Measurements from ENCODE around the gene CD44.
A peak's percentile ranks its signal among the peaks of the same experiment; 100 is the strongest.

Gene CD44

GRCh38 chr11:35247863-35248262 is 108.9 kb downstream of the CD44 start:
- ATAC-seq (ENCODE audit: low read depth), result no peak
- Mint-ChIP-seq H3K9me3 (no peaks in the 10 kb centered on the region), H3K36me3 (no peaks in the 10 kb centered on the region), H3K4me1 (no peaks in the 10 kb centered on the region), H3K27ac (no peak overlapping the region), H3K4me3 (no peak overlapping the region), H3K27me3 (no peaks in the 10 kb centered on the region)
- no peak for DNase-seq (ENCODE audit: low spot score in 2 of 2)

DNA sequence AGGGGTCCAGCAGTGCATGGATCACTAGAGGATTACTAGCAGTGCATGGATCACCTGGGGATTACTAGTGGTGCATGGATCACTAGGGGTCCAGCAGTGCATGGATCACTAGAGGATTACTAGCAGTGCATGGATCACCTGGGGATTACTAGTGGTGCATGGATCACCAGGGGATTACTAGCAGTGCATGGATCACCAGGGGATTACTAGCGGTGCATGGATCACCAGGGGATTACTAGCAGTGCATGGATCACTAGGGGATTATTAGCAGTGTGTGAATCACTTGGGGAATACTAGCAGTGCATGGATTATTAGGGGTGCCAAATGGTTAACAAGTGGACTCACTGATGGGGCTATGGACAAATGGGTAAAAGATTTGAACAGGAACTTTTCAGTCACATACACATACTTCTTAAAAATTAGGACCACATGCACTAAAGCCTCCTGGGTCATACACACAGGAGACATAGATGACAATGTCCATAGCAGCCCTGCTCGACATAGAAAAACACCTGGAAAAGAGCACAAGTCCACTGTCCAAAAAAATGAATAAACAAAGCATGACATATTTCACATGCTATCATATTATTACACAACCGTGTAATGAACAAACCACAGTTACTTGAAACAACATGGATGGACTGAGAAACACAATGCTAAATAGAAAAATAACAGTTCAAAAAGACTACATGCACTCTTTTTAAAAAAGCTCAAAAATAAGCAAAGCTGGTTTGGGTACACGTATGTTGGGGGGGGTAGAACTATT is 109.8 kb downstream of the CD44 start:
- Mint-ChIP-seq H3K36me3 (no peaks in the 10 kb centered on the region), H3K27ac (no peak overlapping the region), H3K9me3 (no peaks in the 10 kb centered on the region), H3K4me1 (no peaks in the 10 kb centered on the region), H3K27me3 (no peaks in the 10 kb centered on the region), H3K4me3 (no peak overlapping the region)
- no peak for ATAC-seq (ENCODE audit: low read depth)
- no peak for DNase-seq (ENCODE audit: low spot score in 2 of 2)

DNA sequence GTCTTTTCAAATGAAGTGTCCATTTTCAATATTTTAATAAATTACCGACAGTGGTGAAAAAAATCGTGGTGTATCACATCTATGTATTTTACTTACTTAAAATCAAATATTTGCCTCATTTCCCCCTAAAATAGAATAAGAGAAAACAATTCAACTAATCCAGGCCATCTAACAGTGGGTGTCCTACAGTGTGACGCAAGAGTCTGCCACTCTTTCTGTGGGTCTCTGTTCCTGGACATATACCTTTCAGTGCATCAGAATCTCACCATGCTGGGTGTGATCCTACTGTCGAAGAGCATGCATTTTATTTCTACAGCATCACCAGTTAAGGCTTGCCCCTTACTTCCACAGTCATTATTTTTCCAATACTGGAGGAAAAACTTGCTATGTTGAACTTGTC is 111.2 kb downstream of the CD44 start:
- no peak overlapping the region for H3K4me3 Mint-ChIP-seq
- no peaks in the 10 kb centered on the region for H3K36me3 Mint-ChIP-seq
- DNase-seq (ENCODE audit: low spot score in 2 of 2), result no peak
- ATAC-seq (ENCODE audit: low read depth), result no peak
- H3K27ac Mint-ChIP-seq, result no peak overlapping the region
- H3K27me3 Mint-ChIP-seq, result no peaks in the 10 kb centered on the region
- H3K9me3 Mint-ChIP-seq, result no peaks in the 10 kb centered on the region
- no peaks in the 10 kb centered on the region for H3K4me1 Mint-ChIP-seq

DNA sequence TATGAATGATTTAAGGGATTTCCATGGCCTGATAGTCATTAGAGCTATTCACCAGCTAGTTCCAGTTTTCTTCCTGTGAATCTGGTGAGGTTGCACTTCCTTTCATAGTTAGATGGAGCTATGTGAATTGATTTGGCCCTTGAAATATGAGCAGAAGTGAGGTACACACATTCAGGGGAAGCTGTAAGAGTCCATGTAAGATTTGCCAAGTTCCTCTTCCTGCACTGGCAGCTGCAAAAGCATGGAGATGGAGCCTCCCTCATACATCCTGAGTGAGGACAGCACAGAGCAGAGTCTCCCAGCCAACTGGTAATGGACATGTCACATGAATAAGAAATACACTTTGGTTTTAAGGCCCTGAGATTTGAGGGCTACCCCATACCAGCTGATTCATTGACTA is 111.7 kb downstream of the CD44 start:
- no peak for ATAC-seq (ENCODE audit: low read depth)
- Mint-ChIP-seq H3K4me1 (no peaks in the 10 kb centered on the region), H3K4me3 (no peak overlapping the region), H3K9me3 (no peaks in the 10 kb centered on the region), H3K27me3 (no peaks in the 10 kb centered on the region), H3K27ac (no peak overlapping the region), H3K36me3 (no peaks in the 10 kb centered on the region)
- DNase-seq (ENCODE audit: low spot score in 2 of 2), result no peak

- H3K4me3 Mint-ChIP-seq, result no peak overlapping the region
- ATAC-seq (ENCODE audit: low read depth), result no peak
- no peak overlapping the region for H3K27ac Mint-ChIP-seq
- no peaks in the 10 kb centered on the region for H3K9me3 Mint-ChIP-seq
- no peaks in the 10 kb centered on the region for H3K27me3 Mint-ChIP-seq
- H3K4me1 Mint-ChIP-seq, result peaks cover 5% of the 10 kb centered on the region
- no peak for DNase-seq (ENCODE audit: low spot score in 2 of 2)
- H3K36me3 Mint-ChIP-seq, result no peaks in the 10 kb centered on the region
These were observed 114.3 kb downstream of the CD44 start for GRCh38 chr11:35253237-35253636.

- H3K27me3 Mint-ChIP-seq, result no peaks in the 10 kb centered on the region
- DNase-seq (ENCODE audit: low spot score in 2 of 2), result no peak
- H3K27ac Mint-ChIP-seq, result no peak overlapping the region
- no peak for ATAC-seq (ENCODE audit: low read depth)
- H3K9me3 Mint-ChIP-seq, result no peaks in the 10 kb centered on the region
- H3K36me3 Mint-ChIP-seq, result no peaks in the 10 kb centered on the region
- peaks cover 5% of the 10 kb centered on the region for H3K4me1 Mint-ChIP-seq
- H3K4me3 Mint-ChIP-seq, result no peak overlapping the region
These were observed 116.5 kb downstream of the CD44 start for GRCh38 chr11:35255514-35255913.

DNA sequence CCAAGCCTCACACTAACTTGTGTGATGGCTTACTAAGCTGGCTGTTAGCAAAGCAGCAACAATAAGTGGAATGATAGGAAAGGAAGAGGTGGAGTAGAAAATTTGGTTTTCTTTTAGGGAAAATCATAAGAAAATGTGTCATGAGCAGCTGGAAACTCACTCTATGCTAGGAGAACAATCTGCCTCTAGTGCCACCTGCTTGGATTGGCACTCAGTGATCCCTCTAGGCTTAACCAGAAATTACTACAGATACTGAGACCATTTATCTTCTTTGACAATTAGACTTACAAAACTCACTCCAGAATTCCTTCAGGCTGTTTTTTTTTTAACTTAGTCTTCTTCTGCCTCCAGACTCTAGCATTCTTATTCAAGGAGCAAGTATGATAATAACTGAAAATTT is 117.3 kb downstream of the CD44 start:
- Mint-ChIP-seq H3K4me3 (no peak overlapping the region), H3K4me1 (peaks cover 5% of the 10 kb centered on the region), H3K27ac (no peak overlapping the region), H3K36me3 (no peaks in the 10 kb centered on the region), H3K27me3 (no peaks in the 10 kb centered on the region), H3K9me3 (no peaks in the 10 kb centered on the region)
- DNase-seq (ENCODE audit: low spot score in 2 of 2) (no peak), ATAC-seq (ENCODE audit: low read depth) (no peak)

DNA sequence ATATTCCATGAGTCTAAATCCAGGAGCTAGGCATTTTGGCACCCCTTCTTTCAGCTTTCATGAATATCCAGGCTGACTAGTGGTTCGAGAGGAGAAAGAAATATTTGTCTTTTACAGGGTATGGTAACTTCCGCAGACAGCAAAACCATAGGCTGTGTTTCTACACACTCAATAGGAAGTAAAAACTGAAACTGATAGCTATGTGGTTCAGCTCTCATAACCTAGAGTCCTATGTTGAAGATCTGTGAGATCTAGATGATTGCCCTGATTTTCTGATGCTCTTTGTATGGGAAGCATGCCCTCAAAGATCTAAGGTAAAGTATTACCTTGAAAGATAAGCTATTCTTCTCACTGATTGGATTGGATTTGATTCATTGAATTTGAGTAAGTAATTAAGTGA is 118.3 kb downstream of the CD44 start:
- H3K4me3 Mint-ChIP-seq, result peak overlapping the region; percentile 53
- no peaks in the 10 kb centered on the region for H3K9me3 Mint-ChIP-seq
- no peaks in the 10 kb centered on the region for H3K36me3 Mint-ChIP-seq
- peaks cover 5% of the 10 kb centered on the region for H3K4me1 Mint-ChIP-seq
- ATAC-seq (ENCODE audit: low read depth) (peak; percentile 100), DNase-seq (ENCODE audit: low spot score in 2 of 2) (peak in 1 of 2 donors; percentile 18)
- peak overlapping the region; percentile 89 for H3K27ac Mint-ChIP-seq
- no peaks in the 10 kb centered on the region for H3K27me3 Mint-ChIP-seq

GRCh38 chr11:35259529-35259928 is 120.6 kb downstream of the CD44 start:
- Mint-ChIP-seq H3K36me3 (no peaks in the 10 kb centered on the region), H3K4me1 (peaks cover 5% of the 10 kb centered on the region), H3K27ac (no peak overlapping the region), H3K4me3 (no peak overlapping the region), H3K27me3 (no peaks in the 10 kb centered on the region), H3K9me3 (no peaks in the 10 kb centered on the region)
- no peak for DNase-seq (ENCODE audit: low spot score in 2 of 2)
- ATAC-seq (ENCODE audit: low read depth), result no peak

DNA sequence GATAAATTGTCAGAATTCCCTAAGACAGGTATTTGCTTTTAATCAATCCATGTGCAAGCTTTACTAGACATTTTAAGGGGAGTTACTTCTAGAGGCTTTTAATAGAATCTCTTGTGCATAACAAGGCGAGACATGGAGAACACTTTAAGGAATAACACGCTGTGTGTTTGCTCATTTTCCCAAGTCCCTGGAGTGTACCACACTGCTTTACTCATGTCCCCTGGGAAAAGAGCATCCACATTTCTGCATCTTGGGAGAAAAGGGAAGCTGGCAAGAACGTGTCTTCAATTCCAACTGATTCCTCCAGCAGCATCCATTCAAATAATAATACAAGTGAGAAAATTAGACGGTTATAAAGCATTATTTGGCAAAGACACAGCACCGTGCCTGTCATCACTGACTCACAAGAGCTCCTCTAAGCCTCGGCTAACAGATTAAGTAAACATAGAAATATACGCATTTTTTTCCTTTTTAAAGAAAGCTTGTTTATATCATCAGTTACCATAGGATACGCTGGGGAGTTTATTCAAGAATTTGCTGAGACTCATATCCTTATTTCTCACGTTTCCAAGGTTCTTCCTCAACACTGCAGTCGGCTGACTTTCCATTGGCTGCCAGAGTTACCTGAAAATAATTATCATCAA is 121.5 kb downstream of the CD44 start:
- Mint-ChIP-seq H3K4me3 (no peak overlapping the region), H3K27me3 (no peaks in the 10 kb centered on the region), H3K4me1 (peaks cover 5% of the 10 kb centered on the region), H3K36me3 (no peaks in the 10 kb centered on the region), H3K9me3 (no peaks in the 10 kb centered on the region), H3K27ac (no peak overlapping the region)
- DNase-seq (ENCODE audit: low spot score in 2 of 2) (no peak), ATAC-seq (ENCODE audit: low read depth) (no peak)

DNA sequence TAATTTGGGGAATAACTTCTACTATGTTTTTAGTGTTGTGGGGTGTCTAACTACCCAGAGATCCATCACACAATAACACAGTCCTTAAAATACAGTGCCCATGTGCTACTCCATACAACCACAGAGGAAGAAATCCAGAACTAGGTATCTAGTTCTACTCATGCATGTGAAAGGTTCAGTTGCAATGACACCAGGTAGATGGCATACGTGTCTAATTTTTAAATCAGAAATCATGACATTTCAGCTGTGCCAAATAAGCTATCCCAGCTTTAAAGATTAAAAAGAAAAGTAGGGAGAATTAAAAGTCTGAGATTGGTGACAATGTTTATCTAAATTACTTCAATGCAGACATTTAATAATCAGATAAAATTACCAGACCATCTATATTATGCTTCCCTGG is 122.2 kb downstream of the CD44 start:
- ATAC-seq (ENCODE audit: low read depth) (no peak), DNase-seq (ENCODE audit: low spot score in 2 of 2) (no peak)
- Mint-ChIP-seq H3K36me3 (no peaks in the 10 kb centered on the region), H3K9me3 (no peaks in the 10 kb centered on the region), H3K27ac (no peak overlapping the region), H3K4me1 (peaks cover 12% of the 10 kb centered on the region), H3K4me3 (no peak overlapping the region), H3K27me3 (no peaks in the 10 kb centered on the region)

DNA sequence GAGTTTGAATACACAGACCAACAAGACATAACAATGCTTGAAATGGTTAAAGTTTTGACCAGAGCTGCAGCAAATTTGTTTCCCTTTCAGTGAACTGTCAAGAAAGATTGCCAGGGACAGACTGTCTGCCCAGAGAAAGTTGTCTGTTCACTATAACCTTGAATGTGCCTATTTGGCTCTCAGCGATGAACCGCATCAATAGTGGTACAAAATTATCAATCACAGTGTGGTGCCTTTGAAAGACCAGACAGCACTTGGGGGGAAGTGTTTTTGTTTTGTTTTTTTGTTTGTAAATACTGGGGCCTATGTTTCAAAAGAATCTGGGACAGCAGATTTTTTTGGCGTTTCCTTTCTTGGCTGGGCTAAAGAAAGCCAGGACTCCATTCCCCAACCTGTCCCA is 123.1 kb downstream of the CD44 start:
- no peaks in the 10 kb centered on the region for H3K36me3 Mint-ChIP-seq
- peaks cover 14% of the 10 kb centered on the region for H3K4me1 Mint-ChIP-seq
- ATAC-seq (ENCODE audit: low read depth) (no peak), DNase-seq (ENCODE audit: low spot score in 2 of 2) (no peak)
- H3K4me3 Mint-ChIP-seq, result no peak overlapping the region
- no peak overlapping the region for H3K27ac Mint-ChIP-seq
- H3K9me3 Mint-ChIP-seq, result no peaks in the 10 kb centered on the region
- no peaks in the 10 kb centered on the region for H3K27me3 Mint-ChIP-seq

- ATAC-seq (ENCODE audit: low read depth), result no peak
- H3K27me3 Mint-ChIP-seq, result no peaks in the 10 kb centered on the region
These were observed 123.8 kb downstream of the CD44 start for GRCh38 chr11:35262735-35263134.

GRCh38 chr11:35265755-35266454 is 126.9 kb downstream of the CD44 start:
- Mint-ChIP-seq H3K4me1 (peaks cover 11% of the 10 kb centered on the region), H3K9me3 (no peaks in the 10 kb centered on the region), H3K4me3 (no peak overlapping the region), H3K36me3 (no peaks in the 10 kb centered on the region), H3K27ac (no peak overlapping the region), H3K27me3 (no peaks in the 10 kb centered on the region)
- ATAC-seq (ENCODE audit: low read depth) (no peak), DNase-seq (ENCODE audit: low spot score in 2 of 2) (no peak)

More at GRCh38 chr11:35262735-35263134, 123.8 kb downstream of the CD44 start:
- no peak overlapping the region for H3K27ac Mint-ChIP-seq
- H3K4me3 Mint-ChIP-seq, result no peak overlapping the region
- H3K4me1 Mint-ChIP-seq, result peaks cover 9% of the 10 kb centered on the region
- H3K9me3 Mint-ChIP-seq, result no peaks in the 10 kb centered on the region
- H3K36me3 Mint-ChIP-seq, result no peaks in the 10 kb centered on the region
- DNase-seq (ENCODE audit: low spot score in 2 of 2), result no peak
